GM18951 (cell line): Measurements from ENCODE around the gene CYP26C1.

Source experiments
- POLR2A ChIP-seq: IDR thresholded peaks from 4 replicates; pipeline ENCODE4 v1.6.1; 2011; ENCODE audit warnings: mild to moderate bottlenecking; ENCODE audit not compliant: insufficient read length, insufficient read depth; ENCODE audit errors: extremely low read depth
- in situ Hi-C: fragments of 300-500 bp; cut with MboI; formaldehyde crosslinking; loops from one replicate; pipeline ENCODE4 v1.12.0; 2022; ENCODE audit warnings: low sequenced_read_pairs, mixed read lengths, inconsistent platforms; ENCODE audit not compliant: unreplicated experiment

Gene CYP26C1

GRCh38 chr10:93074597-93075368, 14.2 kb downstream of the CYP26C1 start:
- no peak for TF ChIP-seq POLR2A
- in situ Hi-C loops = loop anchor here (10.0 kb wide), 1 partner anchor 220 kb away; no protein-coding TSS in a partner anchor

DNA sequence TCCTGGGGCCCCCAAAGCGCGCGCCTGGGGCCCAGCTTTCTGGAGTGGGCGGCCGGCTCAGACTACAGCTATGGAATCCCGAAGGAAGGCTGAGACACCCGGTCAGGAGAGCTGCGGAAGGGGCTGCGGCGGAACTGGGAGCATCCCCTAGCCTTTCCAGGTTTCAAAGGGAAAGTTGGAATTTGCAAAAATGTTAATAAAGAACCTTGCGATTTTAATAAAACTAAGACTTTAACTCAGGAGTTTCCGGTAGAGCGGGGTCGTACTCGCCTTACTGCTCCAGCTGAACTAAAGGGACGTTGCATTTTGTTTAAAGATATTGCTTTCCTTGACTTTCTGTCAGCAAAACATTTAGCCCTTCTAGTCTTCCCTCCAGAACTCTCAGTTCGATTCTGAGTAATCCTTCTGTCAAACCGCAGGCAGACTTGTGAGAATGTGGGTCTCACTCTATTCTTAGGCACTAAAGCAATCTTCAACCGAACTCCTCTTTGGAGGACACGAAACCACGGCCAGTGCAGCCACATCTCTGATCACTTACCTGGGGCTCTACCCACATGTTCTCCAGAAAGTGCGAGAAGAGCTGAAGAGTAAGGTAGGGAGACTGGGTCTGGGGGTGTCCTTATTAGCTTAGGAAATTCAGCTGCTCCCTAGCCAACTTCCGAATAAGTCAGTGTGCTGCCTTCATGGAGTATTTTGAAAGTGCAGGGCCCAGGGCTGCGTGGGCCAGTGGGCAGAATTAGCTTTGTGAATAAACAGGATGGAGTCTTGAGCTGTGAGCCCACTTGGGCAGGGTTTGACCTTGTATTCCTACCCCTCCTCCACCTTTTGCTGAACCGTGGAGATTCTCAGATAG, 15.0 kb downstream of the CYP26C1 start:
- in situ Hi-C loops = loop anchor here (10.0 kb wide), 1 partner anchor 219 kb away; no protein-coding TSS in a partner anchor
- no peak for TF ChIP-seq POLR2A

- no peak for TF ChIP-seq POLR2A
- in situ Hi-C loops = loop anchor here (10.0 kb wide), 1 partner anchor 218 kb away; no protein-coding TSS in a partner anchor
Observed at GRCh38 chr10:93076871-93077270, 16.3 kb downstream of the CYP26C1 start.

- in situ Hi-C loops = loop anchor here (10.0 kb wide), 1 partner anchor 217 kb away; no protein-coding TSS in a partner anchor
- TF ChIP-seq POLR2A = no peak
Observed at GRCh38 chr10:93077860-93078337, 17.3 kb downstream of the CYP26C1 start.

DNA sequence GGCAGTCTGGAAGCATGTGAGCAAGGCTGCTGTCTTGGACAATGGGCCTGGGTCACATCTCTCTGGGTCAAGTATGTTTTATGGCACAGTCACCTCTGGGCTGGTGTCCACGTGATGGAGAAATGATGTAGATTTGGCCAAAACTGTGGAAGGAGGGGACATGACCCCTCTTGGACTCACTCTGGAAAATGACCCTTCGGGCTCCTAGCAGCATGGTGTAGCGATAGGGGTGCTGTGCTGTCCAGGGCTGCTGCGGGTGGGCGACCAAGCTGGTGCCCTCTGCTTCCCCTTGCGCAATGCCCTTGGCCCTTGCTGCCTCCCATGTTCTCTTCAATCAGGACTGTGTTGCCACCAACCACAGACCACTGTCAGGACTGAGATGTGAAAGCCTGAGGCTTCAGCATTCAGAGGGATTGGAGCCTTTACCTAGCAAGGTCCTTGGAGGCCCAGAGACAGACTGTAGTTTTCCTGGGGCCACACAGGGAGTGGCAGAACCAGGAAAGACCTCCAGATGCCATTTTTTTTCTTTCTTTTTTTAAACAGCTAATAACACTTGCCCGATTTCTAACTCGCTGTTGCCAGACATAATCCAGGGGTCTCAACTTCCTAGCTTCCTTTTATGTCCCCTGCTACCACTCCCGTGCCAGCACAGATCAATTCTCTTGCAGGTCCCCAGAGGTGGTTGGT, 19.2 kb downstream of the CYP26C1 start:
- in situ Hi-C loops = loop anchor here (10.0 kb wide), 1 partner anchor 215 kb away; no protein-coding TSS in a partner anchor
- no peak for TF ChIP-seq POLR2A

DNA sequence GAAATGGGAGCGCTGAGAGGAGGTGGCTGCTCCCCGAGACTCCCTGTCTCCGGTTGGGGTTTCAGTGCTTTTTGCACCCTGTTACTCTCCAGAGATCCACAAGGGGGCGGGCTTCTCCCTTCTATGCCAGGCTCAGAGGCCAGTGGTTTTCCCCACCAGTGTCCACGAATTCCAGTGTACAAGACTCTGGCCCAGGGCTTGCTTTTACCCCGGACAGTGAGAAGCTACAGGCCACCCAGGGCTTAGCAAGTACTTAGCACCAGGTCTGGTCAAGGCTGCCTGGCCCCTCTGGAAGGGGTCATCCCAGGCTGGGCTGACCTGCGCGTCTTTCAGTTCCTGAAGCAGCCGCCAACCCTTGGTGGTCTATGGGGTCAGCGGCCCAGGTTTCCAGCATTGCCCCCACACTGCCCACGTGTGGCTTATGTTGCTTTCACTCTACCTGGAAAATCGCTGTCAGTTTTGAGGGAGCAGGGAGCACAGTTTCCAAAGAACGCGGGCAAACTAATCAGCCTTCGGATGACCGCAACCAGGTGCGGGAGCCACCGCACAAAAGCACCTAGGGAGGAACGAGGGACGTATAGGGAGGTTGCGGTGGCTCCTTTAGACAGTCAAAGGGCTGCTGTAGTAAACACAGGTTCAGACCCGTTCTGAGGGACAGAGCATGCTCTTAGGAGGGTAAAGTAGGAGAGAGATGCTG, 19.9 kb downstream of the CYP26C1 start:
- TF ChIP-seq POLR2A = no peak
- in situ Hi-C loops = no loop called here

DNA sequence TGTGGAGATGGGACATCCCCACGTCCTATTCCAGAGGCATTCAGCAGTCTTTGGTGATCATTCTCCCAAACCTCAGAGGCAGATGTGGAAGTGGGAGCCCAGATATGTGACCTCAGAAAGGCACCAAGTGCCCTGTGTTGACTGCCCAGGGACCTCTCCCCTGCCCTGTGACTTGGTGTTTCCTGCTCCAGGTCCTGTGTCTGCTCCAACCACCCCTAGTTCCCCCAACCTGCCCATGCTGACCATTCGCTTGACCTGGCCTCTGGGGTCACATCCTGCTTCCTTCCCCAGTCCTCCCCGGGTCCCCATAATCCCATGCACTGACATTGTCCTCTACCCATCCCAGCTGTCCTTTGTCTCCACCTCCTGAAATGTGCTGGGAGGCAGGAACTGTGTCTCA, 20.7 kb downstream of the CYP26C1 start:
- in situ Hi-C loops = no loop called here
- no peak for TF ChIP-seq POLR2A

GRCh38 chr10:93081834-93082233, 21.2 kb downstream of the CYP26C1 start:
- in situ Hi-C loops = no loop called here
- no peak for TF ChIP-seq POLR2A

GRCh38 chr10:93083743-93084539, 23.3 kb downstream of the CYP26C1 start:
- in situ Hi-C loops = no loop called here

GRCh38 chr10:93085272-93085859, 24.8 kb downstream of the CYP26C1 start:
- in situ Hi-C loops = no loop called here
- TF ChIP-seq POLR2A = no peak

More at GRCh38 chr10:93083743-93084539, 23.3 kb downstream of the CYP26C1 start:
- TF ChIP-seq POLR2A = no peak

DNA sequence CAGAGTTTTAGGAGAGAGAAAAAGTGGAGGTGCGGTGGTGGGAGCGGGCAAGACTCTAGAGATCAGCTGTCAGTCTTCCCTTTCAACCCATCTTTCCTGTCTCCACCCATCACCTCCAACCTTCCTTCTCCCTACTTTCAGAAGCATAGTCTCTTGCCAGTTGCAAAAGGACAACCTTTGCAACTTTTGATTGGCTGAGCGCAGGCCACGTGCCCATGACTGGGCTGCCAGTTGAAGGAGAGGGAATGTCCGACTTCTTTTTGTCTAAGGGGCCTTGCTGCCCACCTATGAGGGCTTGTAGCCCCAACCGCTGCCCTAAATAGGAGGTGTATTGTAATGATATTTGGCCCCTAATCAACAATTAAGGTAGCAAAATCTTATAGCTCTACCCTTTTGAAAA, 25.7 kb downstream of the CYP26C1 start:
- no peak for TF ChIP-seq POLR2A
- in situ Hi-C loops = no loop called here
